ENCODE data around the gene SWT1. TPM values are rescaled to one million over a fixed set of nuclear protein-coding genes. Genes with fewer than 3 reads are reported as not detected.
"Not testable (repeated sequence)": the region's sequence is repeated elsewhere in the genome, so short reads cannot be mapped to it uniquely, and the experiment has no call there.

Gene SWT1
- total RNA-seq, 2 donors from 2014 or later, result 6.6 to 7.7 TPM

GRCh38 chr1:185237661-185238060 lies 80.7 kb downstream of the SWT1 start:
- intact Hi-C loops (cut with DNase I), result no loop called here
- no peak for DNase-seq (ENCODE audit: low spot score)

GRCh38 chr1:185238447-185238846 lies 81.5 kb downstream of the SWT1 start:
- DNase-seq (ENCODE audit: low spot score), result no peak
- intact Hi-C loops (cut with DNase I), result no loop called here

GRCh38 chr1:185239861-185240260 lies 82.9 kb downstream of the SWT1 start:
- DNase-seq (ENCODE audit: low spot score), result no peak
- intact Hi-C loops (cut with DNase I), result no loop called here

DNA sequence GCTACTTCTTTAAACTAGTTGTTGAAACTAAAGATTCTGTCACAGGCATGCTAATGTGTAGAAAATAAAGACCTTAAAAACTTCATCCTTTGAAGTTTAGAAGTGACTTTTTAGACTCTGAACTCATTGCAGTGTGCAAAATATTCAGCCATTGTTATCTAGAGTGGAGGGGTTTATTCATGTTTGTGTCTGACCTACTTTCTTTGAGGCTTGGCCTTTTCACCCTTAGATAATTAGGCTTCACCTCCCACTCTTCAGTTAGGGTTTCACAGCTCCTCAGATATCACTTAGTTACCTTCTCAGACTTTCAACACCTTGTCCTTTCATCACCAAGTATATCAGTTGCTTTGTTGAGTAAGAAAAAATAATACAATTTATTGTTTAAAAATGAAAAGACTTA lies 84.2 kb downstream of the SWT1 start:
- no peak for DNase-seq (ENCODE audit: low spot score)
- intact Hi-C loops (cut with DNase I), result no loop called here

GRCh38 chr1:185244015-185244747 lies 87.2 kb downstream of the SWT1 start:
- DNase-seq (ENCODE audit: low spot score), result no peak
- intact Hi-C loops (cut with DNase I), result no loop called here

DNA sequence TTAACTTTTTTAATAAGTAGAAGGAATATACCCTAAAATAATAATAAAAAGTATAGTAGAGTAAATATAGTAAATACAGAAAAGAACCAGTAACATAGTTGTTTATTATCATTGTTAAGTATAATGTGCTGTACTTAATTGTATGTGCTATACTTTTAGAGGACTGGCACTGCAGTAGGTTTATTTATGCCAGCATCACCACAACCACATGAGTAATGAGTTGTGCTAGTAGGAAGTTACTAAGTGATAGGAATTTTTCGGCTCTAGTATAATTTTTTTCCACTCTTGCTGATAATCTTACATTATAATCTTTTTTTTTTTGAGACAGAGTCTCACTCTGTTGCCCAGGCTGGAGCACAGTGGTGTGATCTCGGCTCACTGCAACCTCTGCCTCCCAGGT lies 88.5 kb downstream of the SWT1 start:
- DNase-seq (ENCODE audit: low spot score), result no peak
- intact Hi-C loops (cut with DNase I), result no loop called here

DNA sequence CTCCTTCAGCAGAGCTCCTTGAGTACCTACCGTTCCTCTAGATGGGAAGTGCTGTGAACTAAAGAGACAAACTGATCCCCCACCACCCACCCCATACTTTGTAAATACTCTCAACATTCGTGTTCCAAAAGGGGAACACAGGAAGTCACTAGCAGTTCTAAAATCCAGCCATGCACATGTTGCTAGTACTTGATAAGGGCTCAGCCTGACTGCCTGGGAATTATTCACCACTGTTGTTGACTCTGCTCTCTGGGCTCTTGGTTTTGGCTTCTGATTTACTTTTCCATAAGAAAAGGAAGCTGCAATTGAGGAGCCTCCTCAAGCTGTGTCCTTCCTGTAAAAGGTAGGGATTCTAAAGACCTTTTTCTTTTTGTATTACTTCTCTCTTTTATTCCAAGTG lies 92.6 kb downstream of the SWT1 start:
- no peak for DNase-seq (ENCODE audit: low spot score)
- intact Hi-C loops (cut with DNase I), result no loop called here

DNA sequence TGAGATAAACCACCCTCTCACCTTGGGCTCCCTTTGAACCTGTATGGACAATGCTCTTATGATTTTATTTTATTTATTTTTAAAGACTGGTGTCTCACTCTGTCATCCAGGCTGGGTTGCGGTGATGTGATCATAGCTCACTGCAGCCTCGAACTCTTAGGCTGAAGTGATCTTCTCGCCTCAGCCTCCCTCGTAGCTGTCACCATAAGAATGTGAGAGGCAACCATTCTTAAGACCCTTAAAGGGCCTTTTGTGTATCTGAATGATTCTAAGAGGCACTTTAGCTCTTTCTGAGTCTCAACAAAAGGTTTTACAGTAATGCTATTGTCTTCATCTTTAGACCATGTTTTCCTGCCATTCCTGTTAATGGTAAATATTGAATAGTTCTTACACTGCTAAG lies 93.1 kb downstream of the SWT1 start:
- DNase-seq (ENCODE audit: low spot score), result no peak
- intact Hi-C loops (cut with DNase I), result no loop called here

DNA sequence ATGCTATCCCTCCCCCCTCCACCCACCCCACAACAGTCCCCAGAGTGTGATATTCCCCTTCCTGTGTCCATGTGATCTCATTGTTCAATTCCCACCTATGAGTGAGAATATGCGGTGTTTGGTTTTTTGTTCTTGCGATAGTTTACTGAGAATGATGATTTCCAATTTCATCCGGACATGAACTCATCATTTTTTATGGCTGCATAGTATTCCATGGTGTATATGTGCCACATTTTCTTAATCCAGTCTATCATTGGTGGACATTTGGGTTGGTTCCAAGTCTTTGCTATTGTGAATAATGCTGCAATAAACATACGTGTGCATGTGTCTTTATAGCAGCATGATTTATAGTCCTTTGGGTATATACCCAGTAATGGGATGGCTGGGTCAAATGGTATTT lies 95.0 kb downstream of the SWT1 start:
- intact Hi-C loops (cut with DNase I); DNase-seq (ENCODE audit: low spot score): not testable (repeated sequence)

DNA sequence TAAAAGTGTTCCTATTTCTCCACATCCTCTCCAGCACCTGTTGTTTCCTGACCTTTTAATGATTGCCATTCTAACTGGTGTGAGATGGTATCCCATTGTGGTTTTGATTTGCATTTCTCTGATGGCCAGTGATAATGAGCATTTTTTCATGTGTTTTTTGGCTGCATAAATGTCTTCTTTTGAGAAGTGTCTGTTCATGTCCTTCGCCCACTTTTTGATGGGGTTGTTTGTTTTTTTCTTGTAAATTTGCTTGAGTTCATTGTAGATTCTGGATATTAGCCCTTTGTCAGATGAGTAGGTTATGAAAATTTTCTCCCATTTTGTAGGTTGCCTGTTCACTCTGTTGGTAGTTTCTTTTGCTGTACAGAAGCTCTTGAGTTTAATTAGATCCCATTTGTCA lies 95.4 kb downstream of the SWT1 start:
- intact Hi-C loops (cut with DNase I); DNase-seq (ENCODE audit: low spot score): not testable (repeated sequence)

- DNase-seq (ENCODE audit: low spot score); intact Hi-C loops (cut with DNase I): not testable (repeated sequence)
Measured at GRCh38 chr1:185255595-185255994, 98.6 kb downstream of the SWT1 start.

- DNase-seq (ENCODE audit: low spot score); intact Hi-C loops (cut with DNase I): not testable (repeated sequence)
Measured at GRCh38 chr1:185257116-185257949, 100.4 kb downstream of the SWT1 start.

DNA sequence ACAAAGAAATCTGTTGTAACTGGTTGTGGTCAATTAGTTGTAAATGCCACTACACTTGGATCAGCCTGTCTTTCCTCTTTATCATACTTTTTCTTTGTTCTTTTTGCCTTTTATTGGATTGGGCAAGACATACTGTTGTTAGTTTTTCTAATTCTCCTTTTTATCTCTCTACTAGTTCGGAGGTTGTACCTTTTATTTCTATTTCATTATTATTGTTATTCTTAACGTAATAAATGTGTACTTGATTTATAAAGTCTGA lies 100.9 kb downstream of the SWT1 start:
- intact Hi-C loops (cut with DNase I), result no loop called here
- no peak for DNase-seq (ENCODE audit: low spot score)

DNA sequence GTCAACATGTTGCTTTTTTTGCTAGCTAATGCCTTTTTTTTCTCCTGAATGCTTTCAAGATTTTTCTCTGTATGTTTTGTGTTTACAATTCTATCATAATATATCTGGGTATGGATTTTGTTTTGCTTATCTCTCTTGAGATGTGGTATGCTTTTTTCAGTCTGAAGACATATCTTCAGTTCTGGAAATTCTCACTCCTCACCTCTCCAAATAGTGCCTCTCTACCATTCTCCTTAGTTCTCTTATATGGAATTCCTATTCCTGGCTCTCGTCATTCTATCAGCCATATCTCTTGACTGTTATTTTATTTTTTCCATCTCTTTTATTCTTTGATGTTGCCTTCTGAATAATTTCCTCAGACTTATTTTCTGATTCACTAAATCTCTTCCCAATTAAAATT lies 101.7 kb downstream of the SWT1 start:
- intact Hi-C loops (cut with DNase I), result no loop called here
- DNase-seq (ENCODE audit: low spot score), result no peak

DNA sequence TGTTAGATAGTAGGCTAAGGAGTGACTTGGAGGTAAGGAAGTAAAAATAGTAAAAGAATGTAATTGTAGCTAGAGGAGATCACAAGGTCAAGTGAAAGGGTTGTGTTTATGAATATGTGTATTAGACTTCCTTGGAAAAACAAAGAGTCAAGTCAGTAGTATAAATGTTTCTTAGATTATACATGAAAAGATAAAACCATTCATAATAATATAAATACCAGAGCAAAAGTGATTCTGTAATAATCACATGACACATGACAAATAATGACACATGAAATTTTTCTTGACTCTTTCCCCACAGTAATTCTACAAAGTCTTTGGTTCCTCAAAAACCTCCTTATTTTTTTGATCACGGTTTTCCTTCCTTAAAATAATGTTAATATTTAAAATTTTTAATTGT lies 103.6 kb downstream of the SWT1 start:
- intact Hi-C loops (cut with DNase I), result no loop called here
- DNase-seq (ENCODE audit: low spot score), result no peak

DNA sequence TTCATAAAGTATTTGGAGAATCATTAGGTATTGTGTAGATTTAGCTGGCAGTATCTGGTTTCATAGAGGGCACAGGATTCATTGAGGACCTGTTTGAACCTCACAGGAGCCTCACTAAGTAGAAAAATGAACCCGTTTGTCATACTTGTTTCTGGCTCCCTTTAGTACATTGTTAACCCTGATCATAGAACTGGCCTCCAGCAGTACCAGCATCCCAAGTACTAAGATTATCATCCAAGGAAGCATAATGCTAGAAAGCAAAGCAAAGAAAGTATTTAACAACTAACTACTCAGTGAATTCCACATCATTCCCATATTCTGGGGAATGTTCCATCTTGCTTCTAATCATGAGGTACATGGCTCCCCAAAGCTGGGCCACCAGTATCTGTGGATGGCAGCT lies 105.2 kb downstream of the SWT1 start:
- DNase-seq (ENCODE audit: low spot score), result no peak
- intact Hi-C loops (cut with DNase I), result no loop called here

- intact Hi-C loops (cut with DNase I), result no loop called here
Measured at GRCh38 chr1:185263292-185263691, 106.3 kb downstream of the SWT1 start.

GRCh38 chr1:185263780-185264179 lies 106.8 kb downstream of the SWT1 start:
- intact Hi-C loops (cut with DNase I), result no loop called here

More at GRCh38 chr1:185263292-185263691, 106.3 kb downstream of the SWT1 start:
- no peak for DNase-seq (ENCODE audit: low spot score)

GRCh38 chr1:185265314-185265713 lies 108.3 kb downstream of the SWT1 start:
- no peak for DNase-seq (ENCODE audit: low spot score)
- intact Hi-C loops (cut with DNase I), result no loop called here

More at GRCh38 chr1:185263780-185264179, 106.8 kb downstream of the SWT1 start:
- DNase-seq (ENCODE audit: low spot score), result no peak

- DNase-seq (ENCODE audit: low spot score), result no peak
- intact Hi-C loops (cut with DNase I), result no loop called here
Measured at GRCh38 chr1:185267301-185267700, 110.3 kb downstream of the SWT1 start.

DNA sequence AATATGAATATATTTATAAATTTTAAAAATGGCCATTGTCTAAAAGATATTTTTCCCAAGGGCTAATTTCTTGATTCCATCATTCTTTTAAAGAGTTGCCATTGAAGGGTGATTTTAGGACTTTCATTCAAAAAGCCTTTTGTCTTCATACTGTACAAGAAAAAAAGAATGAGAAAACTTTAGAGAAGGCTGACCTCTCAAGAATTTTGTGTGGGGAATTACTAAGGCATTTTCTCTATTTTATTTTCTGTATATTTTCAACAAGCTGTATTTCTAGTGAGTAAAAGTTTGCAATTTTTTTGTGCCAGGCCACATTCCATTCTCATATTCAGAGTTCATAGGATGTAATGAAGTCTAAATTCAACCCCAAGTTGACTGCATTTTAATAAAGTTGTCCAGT lies 110.7 kb downstream of the SWT1 start:
- DNase-seq (ENCODE audit: low spot score), result no peak
- intact Hi-C loops (cut with DNase I), result no loop called here

Data from posterior vena cava (tissue), 2 donors.